Aorta (tissue), 5 donors: ENCODE results near the gene TP53BP1. TPM values are rescaled to one million over a fixed set of nuclear protein-coding genes. Genes with fewer than 3 reads are reported as not detected.

Experiments used
- ATAC-seq: fragments of 200-7000 bp; cut with Tn5 transposase; one replicate; pipeline ENCODE4 v1.9.1; 2022; ENCODE audit warnings: moderate library complexity; ENCODE audit not compliant: low FRiP score
- DNase-seq, 2 donors: peaks; one replicate each; pipeline ENCODE4 v3.0.0-alpha.2; 2020
- H3K27ac ChIP-seq, 2 donors: one replicate each; pipeline ENCODE4 v1.5.1; 2013; ENCODE audit warnings: low read length in 2 of 2, mild to moderate bottlenecking in 2 of 2, moderate library complexity in 2 of 2, control low read depth in 1 of 2, inconsistent platforms in 1 of 2, low read depth in 1 of 2
- H3K27me3 ChIP-seq, 2 donors: one replicate each; pipeline ENCODE4 v1.6.1; 2013; ENCODE audit warnings: control low read depth in 1 of 2, low read length in 1 of 2, mild to moderate bottlenecking in 1 of 2, moderate library complexity in 1 of 2; ENCODE audit not compliant: insufficient read depth in 2 of 2, control insufficient read depth in 1 of 2
- H3K36me3 ChIP-seq, 2 donors: one replicate each; pipeline ENCODE4 v1.6.1; 2013; ENCODE audit warnings: control low read depth in 1 of 2, low read length in 1 of 2, mild to moderate bottlenecking in 1 of 2; ENCODE audit not compliant: insufficient read depth in 2 of 2, control insufficient read depth in 1 of 2
- H3K4me1 ChIP-seq, 2 donors: one replicate each; pipeline ENCODE4 v1.6.1; 2013; ENCODE audit warnings: low read length in 2 of 2, control low read depth in 1 of 2, mild to moderate bottlenecking in 1 of 2, moderate library complexity in 1 of 2; ENCODE audit not compliant: insufficient read depth in 2 of 2, control insufficient read depth in 1 of 2
- H3K4me3 ChIP-seq, 2 donors: one replicate each; pipeline ENCODE4 v1.5.1; 2013; ENCODE audit warnings: low read length in 2 of 2, control low read depth in 1 of 2, mild to moderate bottlenecking in 1 of 2
- H3K9me3 ChIP-seq: one replicate; pipeline ENCODE4 v1.6.1; 2013; ENCODE audit warnings: mild to moderate bottlenecking, low read length; ENCODE audit not compliant: control insufficient read depth
- WGBS, 2 donors: extraction: QIAGEN DNeasy Blood & Tissue Kit; methylation state at CpG; one replicate each; pipeline ENCODE4 v1.1.7; 2013; 5-methylcytosine and 5-hydroxymethylcytosine counted together
- intact Hi-C, 2 donors: fragments of 100-400 bp; cut with DNase I; formaldehyde crosslinking; loops; one replicate each; pipeline versions ENCODE4 v1.14.2 to v1.15.0; 2022
- polyA plus RNA-seq, 2 donors: library from polyadenylated mRNA; stranded (reverse); fragments of 200-250 nt; gene quantifications; one replicate each; pipeline ENCODE4 v1.2.3, GENCODE V29; 2013
- total RNA-seq, 2 donors: library from RNA; stranded (reverse); fragmentation: NEBNext Ultra II Directional; extraction: Animal tissue kit (Norgen Biotek cat#: 25700); gene quantifications; one replicate each; pipeline ENCODE4 v1.2.1, GENCODE V29; 2021
- donor health status: healthy with polysubstance abuse.
- donor health status: Bipolar disorder and iron deficiency.
- donor health status: DM: no; HTN: no; CAD: no.
- donor health status: DM: no; HTN: no; CAD: no.
- donor health status: DM: yes; HTN: yes; CAD: no.

Gene TP53BP1
- total and polyA plus RNA-seq, 4 donors, result 3.4 to 63.2 (median 30.1) TPM

DNA sequence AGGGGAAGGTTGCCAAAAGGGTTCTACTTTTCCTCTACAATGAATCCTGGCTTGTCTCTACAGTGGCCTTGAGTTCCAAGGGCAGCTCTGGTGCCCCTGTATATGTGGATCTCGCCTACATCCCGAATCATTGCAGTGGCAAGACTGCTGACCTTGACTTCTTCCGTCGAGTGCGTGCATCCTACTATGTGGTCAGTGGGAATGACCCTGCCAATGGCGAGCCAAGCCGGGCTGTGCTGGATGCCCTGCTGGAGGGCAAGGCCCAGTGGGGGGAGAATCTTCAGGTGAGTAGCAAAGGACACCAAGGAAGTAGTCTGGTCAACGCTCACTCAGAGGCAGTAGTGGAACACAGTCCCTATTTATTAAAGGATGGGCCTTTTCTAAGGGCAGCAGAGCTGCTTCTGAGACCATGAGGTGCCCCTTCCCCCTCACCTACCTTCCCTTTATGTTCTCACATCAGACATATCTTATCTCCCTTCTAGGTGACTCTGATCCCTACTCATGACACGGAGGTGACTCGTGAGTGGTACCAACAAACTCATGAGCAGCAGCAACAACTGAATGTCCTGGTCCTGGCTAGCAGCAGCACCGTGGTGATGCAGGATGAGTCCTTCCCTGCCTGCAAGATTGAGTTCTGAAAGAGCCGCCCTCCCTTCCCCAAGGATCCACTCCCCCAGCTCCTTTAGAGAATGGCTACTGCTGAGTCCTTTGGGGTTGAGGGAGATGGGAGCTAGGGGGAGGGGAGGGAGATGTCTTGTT lies 36.8 kb upstream of the TP53BP1 start:
- Histone ChIP-seq H3K27me3 (no peaks in the 10 kb centered on the region), H3K4me1 (no peaks in the 10 kb centered on the region), H3K9me3 (peaks cover 1% of the 10 kb centered on the region), H3K4me3 (no peak overlapping the region), H3K27ac (no peak overlapping the region), H3K36me3 (no peaks in the 10 kb centered on the region)
- intact Hi-C loops, result no loop called here
- DNase-seq (no peak), ATAC-seq (no peak)
- WGBS, 2 donors, result 93% methylated on average over 12 of the region's 12 CpGs

DNA sequence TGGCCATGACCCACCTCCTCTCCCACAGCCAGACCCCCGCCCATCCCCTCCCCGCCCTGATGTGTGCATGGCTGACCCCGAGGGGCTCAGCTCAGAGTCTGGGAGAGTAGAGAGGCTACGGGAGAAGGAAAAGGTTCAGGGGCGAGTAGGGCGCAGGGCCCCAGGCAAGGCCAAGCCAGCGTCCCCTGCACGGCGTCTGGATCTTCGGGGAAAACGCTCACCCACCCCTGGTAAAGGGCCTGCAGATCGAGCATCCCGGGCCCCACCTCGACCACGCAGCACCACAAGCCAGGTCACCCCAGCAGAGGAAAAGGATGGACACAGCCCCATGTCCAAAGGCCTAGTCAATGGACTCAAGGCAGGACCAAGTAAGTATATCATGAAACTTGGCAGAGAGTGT lies 36.2 kb upstream of the TP53BP1 start:
- 95 to 96% methylated on average over 15 of the region's 15 CpGs for WGBS, 2 donors
- Histone ChIP-seq H3K4me1 (no peaks in the 10 kb centered on the region), H3K27ac (no peak overlapping the region), H3K9me3 (peaks cover 1% of the 10 kb centered on the region), H3K4me3 (no peak overlapping the region), H3K27me3 (no peaks in the 10 kb centered on the region), H3K36me3 (no peaks in the 10 kb centered on the region)
- intact Hi-C loops, result no loop called here
- no peak for ATAC-seq
- DNase-seq, result no peak

DNA sequence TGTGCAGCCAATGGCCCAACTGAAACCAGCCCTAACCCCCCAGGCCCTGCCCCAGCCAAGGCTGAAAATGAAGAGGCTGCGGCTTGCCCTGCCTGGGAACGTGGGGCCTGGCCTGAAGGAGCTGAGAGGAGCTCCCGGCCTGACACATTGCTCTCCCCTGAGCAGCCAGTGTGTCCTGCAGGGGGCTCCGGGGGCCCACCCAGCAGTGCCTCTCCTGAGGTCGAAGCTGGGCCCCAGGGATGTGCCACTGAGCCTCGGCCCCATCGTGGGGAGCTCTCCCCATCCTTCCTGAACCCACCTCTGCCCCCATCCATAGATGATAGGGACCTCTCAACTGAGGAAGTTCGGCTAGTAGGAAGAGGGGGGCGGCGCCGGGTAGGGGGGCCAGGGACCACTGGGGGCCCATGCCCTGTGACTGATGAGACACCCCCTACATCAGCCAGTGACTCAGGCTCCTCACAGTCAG lies 35.6 kb upstream of the TP53BP1 start:
- H3K36me3 ChIP-seq, result no peaks in the 10 kb centered on the region
- no peak overlapping the region for H3K4me3 ChIP-seq
- intact Hi-C loops, result no loop called here
- H3K9me3 ChIP-seq, result peaks cover 5% of the 10 kb centered on the region
- H3K27me3 ChIP-seq, result no peaks in the 10 kb centered on the region
- no peaks in the 10 kb centered on the region for H3K4me1 ChIP-seq
- H3K27ac ChIP-seq, result no peak overlapping the region
- 84 to 88% methylated on average over 11 of the region's 11 CpGs for WGBS, 2 donors
- no peak for DNase-seq
- no peak for ATAC-seq

DNA sequence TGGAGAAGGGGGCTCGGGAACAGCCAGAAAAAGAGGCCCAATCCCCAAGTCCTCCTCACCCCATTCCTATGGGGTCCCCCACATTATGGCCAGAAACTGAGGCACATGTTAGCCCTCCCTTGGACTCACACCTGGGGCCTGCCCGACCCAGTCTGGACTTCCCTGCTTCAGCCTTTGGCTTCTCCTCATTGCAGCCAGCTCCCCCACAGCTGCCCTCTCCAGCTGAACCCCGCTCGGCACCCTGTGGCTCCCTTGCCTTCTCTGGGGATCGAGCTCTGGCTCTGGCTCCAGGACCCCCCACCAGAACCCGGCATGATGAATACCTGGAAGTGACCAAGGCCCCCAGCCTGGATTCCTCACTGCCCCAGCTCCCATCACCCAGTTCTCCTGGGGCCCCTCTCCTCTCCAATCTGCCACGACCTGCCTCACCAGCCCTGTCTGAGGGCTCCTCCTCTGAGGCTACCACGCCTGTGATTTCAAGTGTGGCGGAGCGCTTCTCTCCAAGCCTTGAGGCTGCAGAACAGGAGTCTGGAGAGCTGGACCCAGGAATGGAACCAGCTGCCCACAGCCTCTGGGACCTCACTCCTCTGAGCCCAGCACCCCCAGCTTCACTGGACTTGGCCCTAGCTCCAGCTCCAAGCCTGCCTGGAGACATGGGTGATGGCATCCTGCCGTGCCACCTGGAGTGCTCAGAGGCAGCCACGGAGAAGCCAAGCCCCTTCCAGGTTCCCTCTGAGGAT lies 35.0 kb upstream of the TP53BP1 start:
- no peaks in the 10 kb centered on the region for H3K4me1 ChIP-seq
- DNase-seq (no peak), ATAC-seq (no peak)
- peaks cover 7% of the 10 kb centered on the region for H3K9me3 ChIP-seq
- WGBS, 2 donors, result 89 to 90% methylated on average over 12 of the region's 12 CpGs
- intact Hi-C loops, result no loop called here
- no peaks in the 10 kb centered on the region for H3K27me3 ChIP-seq
- peaks cover under 1 to 3% of the 10 kb centered on the region in 2 donors for H3K36me3 ChIP-seq
- no peak overlapping the region for H3K27ac ChIP-seq
- no peak overlapping the region for H3K4me3 ChIP-seq

DNA sequence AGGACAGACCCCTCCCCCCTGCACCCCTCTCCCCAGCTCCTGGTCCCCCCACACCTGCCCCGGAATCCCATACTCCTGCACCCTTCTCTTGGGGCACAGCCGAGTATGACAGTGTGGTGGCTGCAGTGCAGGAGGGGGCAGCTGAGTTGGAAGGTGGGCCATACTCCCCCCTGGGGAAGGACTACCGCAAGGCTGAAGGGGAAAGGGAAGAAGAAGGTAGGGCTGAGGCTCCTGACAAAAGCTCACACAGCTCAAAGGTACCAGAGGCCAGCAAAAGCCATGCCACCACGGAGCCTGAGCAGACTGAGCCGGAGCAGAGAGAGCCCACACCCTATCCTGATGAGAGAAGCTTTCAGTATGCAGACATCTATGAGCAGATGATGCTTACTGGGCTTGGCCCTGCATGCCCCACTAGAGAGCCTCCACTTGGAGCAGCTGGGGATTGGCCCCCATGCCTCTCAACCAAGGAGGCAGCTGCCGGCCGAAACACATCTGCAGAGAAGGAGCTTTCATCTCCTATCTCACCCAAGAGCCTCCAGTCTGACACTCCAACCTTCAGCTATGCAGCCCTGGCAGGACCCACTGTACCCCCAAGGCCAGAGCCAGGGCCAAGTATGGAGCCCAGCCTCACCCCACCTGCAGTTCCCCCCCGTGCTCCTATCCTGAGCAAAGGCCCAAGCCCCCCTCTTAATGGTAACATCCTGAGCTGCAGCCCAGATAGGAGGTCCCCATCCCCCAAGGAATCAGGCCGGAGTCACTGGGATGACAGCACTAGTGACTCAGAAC lies 34.3 kb upstream of the TP53BP1 start:
- DNase-seq (no peak), ATAC-seq (no peak)
- Histone ChIP-seq H3K4me3 (no peak overlapping the region), H3K27ac (no peak overlapping the region), H3K36me3 (peaks cover 5 to 6% of the 10 kb centered on the region in 2 donors), H3K9me3 (peaks cover 9% of the 10 kb centered on the region), H3K27me3 (no peaks in the 10 kb centered on the region), H3K4me1 (no peaks in the 10 kb centered on the region)
- WGBS, 2 donors, result 87 to 89% methylated on average over 9 of the region's 9 CpGs
- intact Hi-C loops, result no loop called here

DNA sequence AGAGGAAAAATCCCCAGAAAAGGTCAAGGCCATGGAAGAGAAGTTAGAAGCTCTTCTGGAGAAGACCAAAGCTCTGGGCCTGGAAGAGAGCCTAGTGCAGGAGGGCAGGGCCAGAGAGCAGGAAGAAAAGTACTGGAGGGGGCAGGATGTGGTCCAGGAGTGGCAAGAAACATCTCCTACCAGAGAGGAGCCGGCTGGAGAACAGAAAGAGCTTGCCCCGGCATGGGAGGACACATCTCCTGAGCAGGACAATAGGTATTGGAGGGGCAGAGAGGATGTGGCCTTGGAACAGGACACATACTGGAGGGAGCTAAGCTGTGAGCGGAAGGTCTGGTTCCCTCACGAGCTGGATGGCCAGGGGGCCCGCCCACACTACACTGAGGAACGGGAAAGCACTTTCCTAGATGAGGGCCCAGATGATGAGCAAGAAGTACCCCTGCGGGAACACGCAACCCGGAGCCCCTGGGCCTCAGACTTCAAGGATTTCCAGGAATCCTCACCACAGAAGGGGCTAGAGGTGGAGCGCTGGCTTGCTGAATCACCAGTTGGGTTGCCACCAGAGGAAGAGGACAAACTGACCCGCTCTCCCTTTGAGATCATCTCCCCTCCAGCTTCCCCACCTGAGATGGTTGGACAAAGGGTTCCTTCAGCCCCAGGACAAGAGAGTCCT lies 33.4 kb upstream of the TP53BP1 start:
- no peaks in the 10 kb centered on the region for H3K4me1 ChIP-seq
- DNase-seq, result no peak
- no peaks in the 10 kb centered on the region for H3K27me3 ChIP-seq
- H3K9me3 ChIP-seq, result peaks cover 15% of the 10 kb centered on the region
- peaks cover 12 to 13% of the 10 kb centered on the region in 2 donors for H3K36me3 ChIP-seq
- WGBS, 2 donors, result 90 to 91% methylated on average over 11 of the region's 11 CpGs
- no peak for ATAC-seq
- H3K4me3 ChIP-seq, result no peak overlapping the region
- no peak overlapping the region for H3K27ac ChIP-seq
- intact Hi-C loops, result no loop called here

DNA sequence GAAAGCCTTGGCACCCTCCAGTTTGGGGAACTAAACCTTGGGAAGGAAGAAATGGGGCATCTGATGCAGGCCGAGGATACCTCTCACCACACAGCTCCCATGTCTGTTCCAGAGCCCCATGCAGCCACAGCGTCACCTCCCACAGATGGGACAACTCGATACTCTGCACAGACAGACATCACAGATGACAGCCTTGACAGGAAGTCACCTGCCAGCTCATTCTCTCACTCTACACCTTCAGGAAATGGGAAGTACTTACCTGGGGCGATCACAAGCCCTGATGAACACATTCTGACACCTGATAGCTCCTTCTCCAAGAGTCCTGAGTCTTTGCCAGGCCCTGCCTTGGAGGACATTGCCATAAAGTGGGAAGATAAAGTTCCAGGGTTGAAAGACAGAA lies 32.2 kb upstream of the TP53BP1 start:
- no peak overlapping the region for H3K27ac ChIP-seq
- H3K27me3 ChIP-seq, result no peaks in the 10 kb centered on the region
- DNase-seq (no peak), ATAC-seq (no peak)
- H3K9me3 ChIP-seq, result peaks cover 17% of the 10 kb centered on the region
- no peaks in the 10 kb centered on the region for H3K4me1 ChIP-seq
- 94 to 95% methylated on average over 4 of the region's 4 CpGs for WGBS, 2 donors
- no peak overlapping the region for H3K4me3 ChIP-seq
- peaks cover 15 to 16% of the 10 kb centered on the region in 2 donors for H3K36me3 ChIP-seq
- intact Hi-C loops, result no loop called here

DNA sequence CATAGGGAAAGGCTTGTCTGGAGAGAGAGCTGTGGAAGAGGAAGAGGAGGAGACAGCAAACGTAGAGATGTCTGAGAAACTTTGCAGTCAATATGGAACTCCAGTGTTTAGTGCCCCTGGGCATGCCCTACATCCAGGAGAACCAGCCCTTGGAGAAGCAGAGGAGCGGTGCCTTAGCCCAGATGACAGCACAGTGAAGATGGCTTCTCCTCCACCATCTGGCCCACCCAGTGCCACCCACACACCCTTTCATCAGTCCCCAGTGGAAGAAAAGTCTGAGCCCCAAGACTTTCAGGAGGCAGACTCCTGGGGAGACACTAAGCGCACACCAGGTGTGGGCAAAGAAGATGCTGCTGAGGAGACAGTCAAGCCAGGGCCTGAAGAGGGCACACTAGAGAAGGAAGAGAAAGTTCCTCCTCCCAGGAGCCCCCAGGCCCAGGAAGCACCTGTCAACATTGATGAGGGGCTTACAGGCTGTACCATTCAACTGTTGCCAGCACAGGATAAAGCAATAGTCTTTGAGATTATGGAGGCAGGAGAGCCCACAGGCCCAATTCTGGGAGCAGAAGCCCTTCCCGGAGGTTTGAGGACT lies 31.4 kb upstream of the TP53BP1 start:
- WGBS, 2 donors, result 97 to 98% methylated on average over 4 of the region's 4 CpGs
- intact Hi-C loops, result no loop called here
- ATAC-seq, result no peak
- no peaks in the 10 kb centered on the region for H3K4me1 ChIP-seq
- peaks cover 17% of the 10 kb centered on the region for H3K9me3 ChIP-seq
- H3K4me3 ChIP-seq, result no peak overlapping the region
- H3K36me3 ChIP-seq, result peaks cover 15 to 16% of the 10 kb centered on the region in 2 donors
- no peaks in the 10 kb centered on the region for H3K27me3 ChIP-seq
- H3K27ac ChIP-seq, result no peak overlapping the region
- DNase-seq, result no peak
